Esophagus muscularis mucosa (tissue), 3 donors: ENCODE data around the gene GMDS.

ENCODE experiments used
- POLR2AphosphoS5 ChIP-seq, 2 donors: sonication (generic); formaldehyde crosslinking; IDR thresholded peaks; one replicate each; pipeline ENCODE4 v1.6.1; 2017; ENCODE audit warnings: antibody characterized with exemption in 2 of 2
- TF ChIP-seq, protein P1 (sequence below), 3 experiments: fragments of 200-600 bp in 2 of 3; fragments of 450-650 bp in 1 of 3; sonication (generic) in 2 of 3; IDR thresholded peaks; one replicate each; pipeline ENCODE4 v1.5.1; 2017 to 2019; ENCODE audit warnings: antibody characterized with exemption in 3 of 3, mild to moderate bottlenecking in 2 of 3, moderate library complexity in 1 of 3

DNA sequence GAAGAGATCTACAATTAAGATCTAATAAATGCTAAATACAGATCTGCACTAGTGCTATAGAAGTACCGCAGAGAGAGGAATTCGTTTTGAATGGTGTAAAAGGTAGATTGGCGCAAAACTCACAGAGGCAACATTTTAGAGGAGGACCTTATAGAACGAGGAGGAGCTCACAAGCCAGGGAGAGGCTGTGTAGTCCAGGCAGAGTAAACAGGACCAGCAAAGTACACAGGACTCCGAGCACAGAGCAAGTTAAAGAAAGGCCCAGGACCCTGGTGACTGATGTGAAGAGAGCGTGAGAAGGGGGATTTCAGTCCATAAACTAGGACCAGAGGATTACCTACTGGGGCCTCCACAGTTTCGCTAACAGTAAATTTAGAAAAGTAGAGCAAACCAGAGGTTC lies 433.4 kb downstream of the GMDS start:
- TF ChIP-seq POLR2AphosphoS5 (IDR thresholded peaks at IDR 0.05) = no peak
- TF ChIP-seq, protein P1, sequence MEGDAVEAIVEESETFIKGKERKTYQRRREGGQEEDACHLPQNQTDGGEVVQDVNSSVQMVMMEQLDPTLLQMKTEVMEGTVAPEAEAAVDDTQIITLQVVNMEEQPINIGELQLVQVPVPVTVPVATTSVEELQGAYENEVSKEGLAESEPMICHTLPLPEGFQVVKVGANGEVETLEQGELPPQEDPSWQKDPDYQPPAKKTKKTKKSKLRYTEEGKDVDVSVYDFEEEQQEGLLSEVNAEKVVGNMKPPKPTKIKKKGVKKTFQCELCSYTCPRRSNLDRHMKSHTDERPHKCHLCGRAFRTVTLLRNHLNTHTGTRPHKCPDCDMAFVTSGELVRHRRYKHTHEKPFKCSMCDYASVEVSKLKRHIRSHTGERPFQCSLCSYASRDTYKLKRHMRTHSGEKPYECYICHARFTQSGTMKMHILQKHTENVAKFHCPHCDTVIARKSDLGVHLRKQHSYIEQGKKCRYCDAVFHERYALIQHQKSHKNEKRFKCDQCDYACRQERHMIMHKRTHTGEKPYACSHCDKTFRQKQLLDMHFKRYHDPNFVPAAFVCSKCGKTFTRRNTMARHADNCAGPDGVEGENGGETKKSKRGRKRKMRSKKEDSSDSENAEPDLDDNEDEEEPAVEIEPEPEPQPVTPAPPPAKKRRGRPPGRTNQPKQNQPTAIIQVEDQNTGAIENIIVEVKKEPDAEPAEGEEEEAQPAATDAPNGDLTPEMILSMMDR (IDR thresholded peaks at IDR 0.05) = no peak
